GM12878 (cell line): ENCODE data around the gene DNAI2. TPM values are rescaled to one million over a fixed set of nuclear protein-coding genes. Genes with fewer than 3 reads are reported as not detected.
A peak's percentile ranks its signal among the peaks of the same experiment; 100 is the strongest.

ENCODE experiments used
- ATAC-seq: fragments of 200-7000 bp; cut with Tn5 transposase; 3 replicates; pipeline ENCODE4 v1.9.1; 2020; ENCODE audit warnings: mild to moderate bottlenecking, moderate library complexity
- BruUV-seq: library from RNA; stranded (reverse); fragments of 400-500 nt; replicated peaks from 2 replicates; lab custom pipeline; 2021; lab: Mats Ljungman, UMichigan
- CTCF ChIA-PET: fragments of 300-600 bp; sonication (Branson Sonifier 250); formaldehyde crosslinking; extraction: SDS; loops from one replicate; lab custom pipeline; 2021; ENCODE audit warnings: inconsistent platforms; lab: Yijun Ruan, JAX
- POLR2A ChIA-PET: fragments of 350-600 bp; formaldehyde crosslinking; extraction: SDS; loops from one replicate; lab custom pipeline; 2021; ENCODE audit warnings: inconsistent platforms; lab: Charles Lee
- RAD21 ChIA-PET: fragments of 300-600 bp; sonication (Branson Sonifier 250); formaldehyde crosslinking; loops from one replicate; lab custom pipeline; 2023; ENCODE audit warnings: antibody characterized with exemption; ENCODE audit not compliant: unreplicated experiment; lab: Charles Lee
- SMC1A ChIA-PET: fragments of 300-600 bp; sonication (Branson Sonifier 250); formaldehyde crosslinking; loops from one replicate; lab custom pipeline; 2023; ENCODE audit not compliant: unreplicated experiment, uncharacterized antibody; lab: Charles Lee
- DNase-seq: peaks from one replicate; pipeline ENCODE4 v3.0.0-alpha.2; 2011; ENCODE audit warnings: low read depth, low spot score
- FAIRE-seq: peaks from 3 replicates; lab custom pipeline; 2011; peaks lifted over from hg19 to GRCh38; lab: Jason Lieb, UNC
- H2AFZ ChIP-seq: 2 replicates; pipeline ENCODE4 v1.6.0; 2011; ENCODE audit warnings: low read depth, low read length, control low read depth; ENCODE audit not compliant: control insufficient read depth
- H3K27ac ChIP-seq: 2 replicates; pipeline ENCODE4 v1.5.1; 2011; ENCODE audit warnings: control low read depth; ENCODE audit not compliant: control insufficient read depth, insufficient read depth
- H3K27me3 ChIP-seq, 2 experiments: replicated peaks in 1 of 2; 2 replicates each; pipeline versions ENCODE4 v1.6.0 to v1.6.1; 2011; ENCODE audit warnings: low read length in 1 of 2; ENCODE audit not compliant: control insufficient read depth in 2 of 2, insufficient read depth in 2 of 2
- H3K36me3 ChIP-seq, 2 experiments: 2 replicates each; pipeline ENCODE4 v1.5.1; 2011; ENCODE audit warnings: low read length in 1 of 2; ENCODE audit not compliant: control insufficient read depth in 2 of 2, insufficient read depth in 2 of 2
- H3K4me1 ChIP-seq: 2 replicates; pipeline ENCODE4 v1.6.1; 2011; ENCODE audit warnings: mild to moderate bottlenecking, low read length, moderate library complexity, mixed read lengths; ENCODE audit not compliant: control insufficient read depth, insufficient read depth
- H3K4me2 ChIP-seq: 2 replicates; pipeline ENCODE4 v1.6.0; 2011; ENCODE audit warnings: control low read depth; ENCODE audit not compliant: control insufficient read depth, insufficient read depth
- H3K4me3 ChIP-seq: fragments of 200-600 bp; sonication (generic); 2 replicates; pipeline ENCODE4 v1.5.1; 2016
- H3K79me2 ChIP-seq: 2 replicates; pipeline ENCODE4 v1.6.0; 2011; ENCODE audit warnings: low read length; ENCODE audit not compliant: control insufficient read depth, insufficient read depth
- H3K9ac ChIP-seq: 2 replicates; pipeline ENCODE4 v1.8.0; 2011; ENCODE audit warnings: low read length, control low read depth, mixed read lengths; ENCODE audit not compliant: control insufficient read depth, insufficient read depth
- H3K9me3 ChIP-seq: replicated peaks from 3 replicates; pipeline ENCODE4 v1.5.1; 2011; ENCODE audit warnings: mild to moderate bottlenecking, low read length; ENCODE audit not compliant: control insufficient read depth, insufficient read depth
- H4K20me1 ChIP-seq: 2 replicates; pipeline ENCODE4 v1.6.0; 2011; ENCODE audit not compliant: control insufficient read depth, insufficient read depth
- BRCA1 ChIP-seq: IDR thresholded peaks from 2 replicates; pipeline ENCODE4 v1.6.1; 2011; ENCODE audit warnings: low read depth, low read length, improper control_type of control experiment
- CHD1 ChIP-seq: IDR thresholded peaks from 2 replicates; pipeline ENCODE4 v1.6.1; 2012; ENCODE audit warnings: low read depth, low read length, improper control_type of control experiment
- CREM ChIP-seq: IDR thresholded peaks from 2 replicates; pipeline ENCODE4 v1.6.1; 2014; ENCODE audit warnings: antibody characterized with exemption, low read depth
- RAD21 ChIP-seq: IDR thresholded peaks from 2 replicates; pipeline ENCODE4 v1.6.1; 2011; ENCODE audit warnings: mild to moderate bottlenecking, low read depth, low read length, moderate library complexity; ENCODE audit not compliant: insufficient read depth
- SPI1 ChIP-seq: IDR thresholded peaks from 2 replicates; pipeline ENCODE4 v1.6.1; 2011; ENCODE audit warnings: low read depth, mild to moderate bottlenecking, low read length, moderate library complexity, borderline replicate concordance; ENCODE audit not compliant: insufficient read depth
- SREBF2 ChIP-seq: IDR thresholded peaks from 2 replicates; pipeline ENCODE4 v1.6.1; 2012; ENCODE audit warnings: mild to moderate bottlenecking, low read length
- WRNIP1 ChIP-seq: IDR thresholded peaks from 2 replicates; pipeline ENCODE4 v1.6.1; 2011; ENCODE audit warnings: low read depth, low read length, improper control_type of control experiment, borderline replicate concordance
- WGBS: methylation state at CpG from one replicate; pipeline ENCODE4 v1.1.6; 2016; ENCODE audit warnings: low lambda C conversion rate; ENCODE audit not compliant: insufficient replicate concordance, insufficient coverage; ENCODE audit errors: missing lambda C conversion rate; 5-methylcytosine and 5-hydroxymethylcytosine counted together
- in situ Hi-C: fragments of 300-500 bp; cut with MboI; formaldehyde crosslinking; loops from 9 replicates; pipeline ENCODE4 v1.14.3; 2018; ENCODE audit warnings: mixed read lengths
- intact Hi-C: fragments of 100-400 bp; cut with micrococcal nuclease; formaldehyde crosslinking; loops from one replicate; pipeline ENCODE4 v1.14.2; 2022; ENCODE audit not compliant: unreplicated experiment
- polyA plus RNA-seq, 11 experiments: library from polyadenylated mRNA; depleted of rRNA in 4 of 11; unstranded in 6 of 11; stranded (reverse) in 5 of 11; fragments of >200 nt; fragmentation: Nextera tagmentation in 4 of 11; fragmentation: Illumina TruSeq in 1 of 11; extraction: Ambion mirVana in 4 of 11; extraction: Trizol in 1 of 11; gene quantifications; 1 replicate in 1 of 11; 2 replicates in 10 of 11; pipeline versions ENCODE4 v1.2.1 to v1.2.3, GENCODE V29; 2011 to 2016; ENCODE audit warnings: inconsistent platforms in 2 of 11, missing spikeins in 2 of 11, low read depth in 1 of 11
- total RNA-seq, 4 experiments: library from RNA; depleted of rRNA in 3 of 4; stranded (reverse); fragments of >200 nt in 3 of 4; fragmentation: Illumina TruSeq in 1 of 4; extraction: Trizol in 1 of 4; gene quantifications; 2 replicates each; pipeline versions ENCODE4 v1.2.1 to v1.2.3, GENCODE V29; 2013 to 2021
- TF ChIP-seq, protein P1 (sequence below), 3 experiments: IDR thresholded peaks in 2 of 3; conservative IDR thresholded peaks in 1 of 3; 2 replicates each; pipeline ENCODE4 v1.5.1; 2011; ENCODE audit warnings: low read depth in 3 of 3, low read length in 3 of 3, mild to moderate bottlenecking in 3 of 3, control low read depth in 2 of 3, moderate library complexity in 2 of 3, inconsistent platforms in 1 of 3, mixed read lengths in 1 of 3; ENCODE audit not compliant: control insufficient read depth in 2 of 3, insufficient read depth in 1 of 3; ENCODE audit errors: extremely low read depth in 1 of 3
- TF ChIP-seq, protein P2 (sequence below): IDR thresholded peaks from 2 replicates; pipeline ENCODE4 v1.6.1; 2011; ENCODE audit warnings: low read depth, low read length, improper control_type of control experiment, borderline replicate concordance
- TF ChIP-seq, protein P3 (sequence below): fragments of 450-650 bp; IDR thresholded peaks from 2 replicates; pipeline ENCODE4 v1.6.1; 2017; ENCODE audit warnings: mild to moderate bottlenecking, low read depth, inconsistent platforms; ENCODE audit not compliant: poor library complexity, severe bottlenecking

Gene DNAI2
- total and polyA plus RNA-seq, 10 of the 15 experiments (the other 5 are each of a cell fraction or from before 2014, with no cell fraction given), result 0.04 to 1.8 (median 0.13) TPM

DNA sequence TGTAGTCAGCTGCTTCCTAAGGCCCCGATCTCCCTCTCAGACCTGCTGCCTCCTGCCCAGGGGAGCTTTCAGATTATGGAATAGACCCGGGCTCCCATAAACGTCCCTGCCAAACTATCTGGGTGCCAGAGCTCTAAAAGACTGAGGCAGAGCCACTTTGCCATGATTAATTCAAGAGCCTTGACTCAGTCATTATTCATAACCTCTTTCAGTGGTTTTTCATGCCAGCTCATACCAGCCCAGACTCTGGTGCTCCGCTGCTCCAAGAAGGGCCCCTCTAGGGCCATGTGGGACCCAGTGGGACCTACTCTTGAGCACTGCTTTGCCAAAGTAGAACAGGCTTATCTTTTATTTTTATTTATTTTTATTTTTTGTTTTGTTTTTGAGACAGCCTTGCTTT, 23.9 kb downstream of the DNAI2 start:
- no TSS peak for BruUV-seq
- H2AFZ ChIP-seq, result no peak overlapping the region
- DNase-seq, result no peak
- H3K9me3 ChIP-seq, result no peaks in the 10 kb centered on the region
- no peaks in the 10 kb centered on the region for H3K27me3 ChIP-seq
- in situ Hi-C loops, result loop anchor here (25.0 kb wide), 1 partner anchor 1886 kb away; no protein-coding TSS in a partner anchor
- WGBS, result 13% methylated on average over 4 of the region's 4 CpGs
- H4K20me1 ChIP-seq, result no peaks in the 10 kb centered on the region
- CTCF ChIA-PET, result interaction anchor here (0.9 to 8.5 kb wide), 17 partner anchors 12 to 234 kb away, joined by 3 to 160 read pairs (median 7); partner anchors contain the start of genes CD300LB, GPR142 and TTYH2
- no peaks in the 10 kb centered on the region for H3K36me3 ChIP-seq
- RAD21 ChIA-PET, result interaction anchor here (1.3 to 7.9 kb wide), 6 partner anchors 13 to 170 kb away, joined by 3 to 102 read pairs (median 4); no protein-coding TSS in a partner anchor
- H3K79me2 ChIP-seq, result no peaks in the 10 kb centered on the region
- TF ChIP-seq, protein P1, sequence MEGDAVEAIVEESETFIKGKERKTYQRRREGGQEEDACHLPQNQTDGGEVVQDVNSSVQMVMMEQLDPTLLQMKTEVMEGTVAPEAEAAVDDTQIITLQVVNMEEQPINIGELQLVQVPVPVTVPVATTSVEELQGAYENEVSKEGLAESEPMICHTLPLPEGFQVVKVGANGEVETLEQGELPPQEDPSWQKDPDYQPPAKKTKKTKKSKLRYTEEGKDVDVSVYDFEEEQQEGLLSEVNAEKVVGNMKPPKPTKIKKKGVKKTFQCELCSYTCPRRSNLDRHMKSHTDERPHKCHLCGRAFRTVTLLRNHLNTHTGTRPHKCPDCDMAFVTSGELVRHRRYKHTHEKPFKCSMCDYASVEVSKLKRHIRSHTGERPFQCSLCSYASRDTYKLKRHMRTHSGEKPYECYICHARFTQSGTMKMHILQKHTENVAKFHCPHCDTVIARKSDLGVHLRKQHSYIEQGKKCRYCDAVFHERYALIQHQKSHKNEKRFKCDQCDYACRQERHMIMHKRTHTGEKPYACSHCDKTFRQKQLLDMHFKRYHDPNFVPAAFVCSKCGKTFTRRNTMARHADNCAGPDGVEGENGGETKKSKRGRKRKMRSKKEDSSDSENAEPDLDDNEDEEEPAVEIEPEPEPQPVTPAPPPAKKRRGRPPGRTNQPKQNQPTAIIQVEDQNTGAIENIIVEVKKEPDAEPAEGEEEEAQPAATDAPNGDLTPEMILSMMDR (IDR thresholded peaks at IDR 0.05 in 2 of 3, conservative IDR thresholded peaks at IDR 0.05 in 1 of 3; ENCODE audit: control insufficient read depth in 2 of 3, extremely low read depth in 1 of 3, insufficient read depth in 1 of 3, low read depth in 3 of 3, low read length in 3 of 3), result no peak
- TF ChIP-seq, protein P2, sequence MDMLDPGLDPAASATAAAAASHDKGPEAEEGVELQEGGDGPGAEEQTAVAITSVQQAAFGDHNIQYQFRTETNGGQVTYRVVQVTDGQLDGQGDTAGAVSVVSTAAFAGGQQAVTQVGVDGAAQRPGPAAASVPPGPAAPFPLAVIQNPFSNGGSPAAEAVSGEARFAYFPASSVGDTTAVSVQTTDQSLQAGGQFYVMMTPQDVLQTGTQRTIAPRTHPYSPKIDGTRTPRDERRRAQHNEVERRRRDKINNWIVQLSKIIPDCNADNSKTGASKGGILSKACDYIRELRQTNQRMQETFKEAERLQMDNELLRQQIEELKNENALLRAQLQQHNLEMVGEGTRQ, result no peak
- no peak for TF ChIP-seq RAD21
- TF ChIP-seq SPI1, result no peak
- no peak for TF ChIP-seq CHD1
- no peak for TF ChIP-seq CREM
- TF ChIP-seq, protein P3, sequence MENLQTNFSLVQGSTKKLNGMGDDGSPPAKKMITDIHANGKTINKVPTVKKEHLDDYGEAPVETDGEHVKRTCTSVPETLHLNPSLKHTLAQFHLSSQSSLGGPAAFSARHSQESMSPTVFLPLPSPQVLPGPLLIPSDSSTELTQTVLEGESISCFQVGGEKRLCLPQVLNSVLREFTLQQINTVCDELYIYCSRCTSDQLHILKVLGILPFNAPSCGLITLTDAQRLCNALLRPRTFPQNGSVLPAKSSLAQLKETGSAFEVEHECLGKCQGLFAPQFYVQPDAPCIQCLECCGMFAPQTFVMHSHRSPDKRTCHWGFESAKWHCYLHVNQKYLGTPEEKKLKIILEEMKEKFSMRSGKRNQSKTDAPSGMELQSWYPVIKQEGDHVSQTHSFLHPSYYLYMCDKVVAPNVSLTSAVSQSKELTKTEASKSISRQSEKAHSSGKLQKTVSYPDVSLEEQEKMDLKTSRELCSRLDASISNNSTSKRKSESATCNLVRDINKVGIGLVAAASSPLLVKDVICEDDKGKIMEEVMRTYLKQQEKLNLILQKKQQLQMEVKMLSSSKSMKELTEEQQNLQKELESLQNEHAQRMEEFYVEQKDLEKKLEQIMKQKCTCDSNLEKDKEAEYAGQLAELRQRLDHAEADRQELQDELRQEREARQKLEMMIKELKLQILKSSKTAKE, result no peak
- no peak for TF ChIP-seq SREBF2
- no peak for TF ChIP-seq BRCA1
- no peak for TF ChIP-seq WRNIP1
- no peak overlapping the region for H3K27ac ChIP-seq
- no peak overlapping the region for H3K4me2 ChIP-seq
- SMC1A ChIA-PET, result interaction anchor here (1.1 to 6.8 kb wide), 5 partner anchors 12 to 160 kb away, joined by 3 to 101 read pairs (median 9); partner anchors contain the start of gene TTYH2
- H3K4me3 ChIP-seq, result no peak overlapping the region
- POLR2A ChIA-PET, result interaction anchor here (0.9 to 1.5 kb wide), 2 partner anchors 13 kb away, joined by 3 read pairs; no protein-coding TSS in a partner anchor
- no peak overlapping the region for H3K9ac ChIP-seq
- no peaks in the 10 kb centered on the region for H3K4me1 ChIP-seq
- no peak for FAIRE-seq
- ATAC-seq, result peak; percentile 62
- intact Hi-C loops, result no loop called here
